ENCODE results near the gene PVR.

- TF ChIP-seq ISL1 (CRISPR knock-in tag; IDR thresholded peaks at IDR 0.05) (no peak), PATZ1 (CRISPR knock-in tag; IDR thresholded peaks at IDR 0.05; ENCODE audit: borderline replicate concordance) (no peak), ARNTL (CRISPR knock-in tag; IDR thresholded peaks at IDR 0.05; ENCODE audit: borderline replicate concordance, low read depth) (no peak), TSHZ2 (CRISPR knock-in tag; IDR thresholded peaks at IDR 0.05) (no peak), ZFP3 (CRISPR knock-in tag; IDR thresholded peaks at IDR 0.05) (no peak), RARB (CRISPR knock-in tag; IDR thresholded peaks at IDR 0.05) (no peak), POU6F1 (CRISPR knock-in tag; IDR thresholded peaks at IDR 0.05; ENCODE audit: borderline replicate concordance, low read depth) (no peak), CREB5 (CRISPR knock-in tag; IDR thresholded peaks at IDR 0.05; ENCODE audit: low read depth) (no peak)
Observed at GRCh38 chr19:44623626-44624025, 20.1 kb upstream of the PVR start.

All from SK-N-SH treated with all-trans-retinoic acid at 6 μM for 48 hours (cell line).